HG02943 (cell line): ENCODE results near the gene IFNAR1.

Experiments used
- ATAC-seq: cut with Tn5 transposase; IDR thresholded peaks from one replicate; pipeline ENCODE4 v1.9.1; 2021; ENCODE audit warnings: mild to moderate bottlenecking, low read depth, moderate library complexity; ENCODE audit not compliant: unreplicated experiment

Gene IFNAR1

DNA sequence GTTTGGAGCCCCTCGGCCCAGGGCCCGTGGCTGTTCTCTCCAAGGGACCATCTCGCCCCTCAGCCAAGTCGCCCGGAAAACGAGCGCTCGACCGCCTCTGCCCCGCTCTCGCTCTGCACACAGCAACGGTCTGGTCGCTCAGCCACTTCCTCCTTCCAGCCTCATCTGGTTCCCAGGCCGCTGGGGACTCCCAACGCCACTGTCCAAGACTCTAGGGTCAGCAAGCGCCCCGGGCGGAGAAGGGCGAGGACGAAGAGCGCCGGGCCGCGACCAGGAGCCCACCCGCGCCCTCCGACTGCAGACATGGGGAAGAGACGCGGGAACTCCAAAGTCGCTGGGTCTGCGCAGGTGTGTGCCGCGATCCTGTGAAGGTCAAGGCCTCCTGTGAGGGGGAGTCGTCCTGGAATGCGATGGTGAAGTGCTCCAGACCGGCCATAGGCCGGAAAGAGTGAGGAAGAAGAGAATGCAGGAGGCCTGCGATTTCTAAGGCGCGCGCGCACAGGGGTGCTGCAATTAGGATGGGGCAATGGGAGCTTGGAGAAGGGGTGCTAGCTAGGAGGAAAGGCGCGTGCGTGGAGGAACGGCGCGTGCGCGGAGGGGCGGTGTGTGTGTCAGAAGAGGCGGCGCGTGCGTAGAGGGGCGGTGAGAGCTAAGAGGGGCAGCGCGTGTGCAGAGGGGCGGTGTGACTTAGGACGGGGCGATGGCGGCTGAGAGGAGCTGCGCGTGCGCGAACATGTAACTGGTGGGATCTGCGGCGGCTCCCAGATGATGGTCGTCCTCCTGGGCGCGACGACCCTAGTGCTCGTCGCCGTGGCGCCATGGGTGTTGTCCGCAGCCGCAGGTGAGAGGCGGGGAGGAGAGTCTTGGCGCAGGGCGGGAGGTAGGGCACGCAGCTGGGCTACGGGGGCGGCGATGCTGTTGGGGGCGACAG lies at the start of gene IFNAR1:
TSS of gene IFNAR1 (plus strand) at position 680 of the 931 bp plus-strand sequence. CDS start at position 766, 86 bp downstream.
- ATAC-seq: peak; percentile 74

DNA sequence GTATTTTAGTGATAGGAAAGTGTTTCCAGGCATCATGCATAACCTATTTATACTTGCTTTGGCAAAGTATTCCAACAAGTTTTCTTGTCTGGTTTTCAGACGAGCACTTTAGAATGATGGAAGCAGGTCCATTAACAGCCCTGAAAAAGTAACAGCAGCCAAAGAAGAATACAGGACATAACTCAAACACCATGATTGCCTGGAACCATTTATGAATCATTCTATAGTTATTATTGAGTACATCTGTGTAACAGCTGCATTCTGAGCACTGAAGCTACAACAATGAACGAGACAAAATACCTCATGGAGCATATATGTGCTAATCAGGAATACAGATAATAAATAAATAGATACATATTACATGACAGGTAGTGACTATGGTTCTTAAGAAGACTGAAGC lies 46.0 kb upstream of the IFNAR1 start:
- ATAC-seq: no peak

DNA sequence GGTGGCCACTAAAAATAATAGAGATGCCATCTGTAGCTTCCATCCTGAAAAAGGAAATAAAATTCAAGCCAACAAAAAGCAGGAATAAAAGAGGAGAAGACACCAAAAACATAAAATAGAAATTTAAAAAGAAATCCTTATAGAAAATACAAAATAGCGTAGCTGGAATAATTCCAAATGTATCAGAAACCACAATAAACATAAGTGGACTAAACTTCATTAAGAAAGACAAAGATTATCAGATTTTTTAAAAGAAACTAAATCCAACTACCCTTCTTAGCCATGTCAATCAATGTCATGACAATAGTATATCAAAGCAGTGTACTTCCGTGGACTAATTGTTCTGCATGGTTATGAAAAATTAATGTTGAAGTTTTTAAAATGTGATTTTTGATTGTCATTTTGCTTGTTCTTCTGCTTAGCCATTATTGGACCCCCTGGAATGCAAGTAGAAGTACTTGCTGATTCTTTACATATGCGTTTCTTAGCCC lies 45.4 kb upstream of the IFNAR1 start:
- ATAC-seq: no peak

DNA sequence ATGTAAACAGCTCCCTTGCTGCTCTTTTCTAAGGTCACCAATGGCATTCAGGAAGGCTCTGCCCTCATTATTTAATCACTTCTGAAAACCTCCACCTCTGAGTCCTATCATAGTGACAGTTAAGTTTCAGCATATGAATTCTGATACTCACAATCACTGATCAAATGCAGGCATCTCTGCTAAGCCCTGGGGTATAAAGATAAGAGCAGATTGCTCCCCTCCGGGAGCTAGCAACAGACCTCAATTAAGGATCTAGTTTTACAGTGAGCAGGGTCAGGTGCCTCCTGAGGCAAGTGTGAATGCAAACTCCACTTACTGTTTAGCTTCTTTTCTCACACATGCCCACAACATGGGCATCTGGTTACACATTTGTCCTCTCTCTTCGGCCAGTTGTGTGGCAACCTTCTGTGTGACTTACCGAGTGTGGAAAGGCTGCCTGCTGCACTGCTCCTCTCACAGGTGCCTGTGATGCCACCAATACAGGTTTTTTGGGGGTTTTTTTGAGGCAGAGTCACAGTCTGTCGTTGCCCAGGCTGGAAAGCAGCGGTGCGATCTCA lies 43.6 kb upstream of the IFNAR1 start:
- ATAC-seq: no peak

DNA sequence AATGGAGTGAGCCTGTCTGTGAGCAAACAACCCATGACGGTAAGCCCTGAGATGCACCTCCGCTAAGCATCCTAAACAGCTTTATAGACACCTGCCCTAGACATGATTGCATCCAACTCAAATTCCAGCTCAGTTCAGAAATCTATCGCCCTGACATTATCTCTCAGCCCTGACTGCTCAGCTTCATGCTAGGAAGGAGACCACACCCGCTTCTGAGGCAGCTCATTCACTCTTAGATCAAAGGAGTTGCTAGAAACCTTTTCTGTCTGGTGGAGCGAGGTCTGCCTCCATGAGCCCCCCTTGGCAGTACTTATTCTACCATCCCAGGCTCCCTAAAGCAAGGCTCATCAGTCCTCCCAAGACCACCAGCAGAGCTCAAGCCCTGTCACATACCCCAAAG lies 41.6 kb upstream of the IFNAR1 start:
- no peak for ATAC-seq

DNA sequence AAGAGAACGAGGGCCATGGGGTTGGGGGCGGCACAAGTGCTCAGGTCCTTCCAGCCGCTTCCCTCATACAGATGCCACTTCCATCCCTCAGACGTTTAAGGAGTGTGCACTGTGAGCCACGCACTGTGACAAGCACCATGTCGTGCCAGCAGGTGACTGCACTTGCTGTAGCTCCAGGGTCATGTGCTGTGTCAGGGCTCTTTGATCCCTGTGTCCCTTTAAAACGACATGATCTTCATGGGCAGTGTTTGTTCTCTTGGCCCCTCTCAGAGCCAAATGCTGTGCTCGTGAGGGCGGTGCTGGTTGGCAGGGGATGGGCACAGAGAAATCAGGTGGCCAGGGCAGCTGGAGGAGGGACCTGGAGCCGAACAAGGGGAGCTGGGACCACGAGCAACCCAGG lies 38.7 kb upstream of the IFNAR1 start:
- no peak for ATAC-seq

DNA sequence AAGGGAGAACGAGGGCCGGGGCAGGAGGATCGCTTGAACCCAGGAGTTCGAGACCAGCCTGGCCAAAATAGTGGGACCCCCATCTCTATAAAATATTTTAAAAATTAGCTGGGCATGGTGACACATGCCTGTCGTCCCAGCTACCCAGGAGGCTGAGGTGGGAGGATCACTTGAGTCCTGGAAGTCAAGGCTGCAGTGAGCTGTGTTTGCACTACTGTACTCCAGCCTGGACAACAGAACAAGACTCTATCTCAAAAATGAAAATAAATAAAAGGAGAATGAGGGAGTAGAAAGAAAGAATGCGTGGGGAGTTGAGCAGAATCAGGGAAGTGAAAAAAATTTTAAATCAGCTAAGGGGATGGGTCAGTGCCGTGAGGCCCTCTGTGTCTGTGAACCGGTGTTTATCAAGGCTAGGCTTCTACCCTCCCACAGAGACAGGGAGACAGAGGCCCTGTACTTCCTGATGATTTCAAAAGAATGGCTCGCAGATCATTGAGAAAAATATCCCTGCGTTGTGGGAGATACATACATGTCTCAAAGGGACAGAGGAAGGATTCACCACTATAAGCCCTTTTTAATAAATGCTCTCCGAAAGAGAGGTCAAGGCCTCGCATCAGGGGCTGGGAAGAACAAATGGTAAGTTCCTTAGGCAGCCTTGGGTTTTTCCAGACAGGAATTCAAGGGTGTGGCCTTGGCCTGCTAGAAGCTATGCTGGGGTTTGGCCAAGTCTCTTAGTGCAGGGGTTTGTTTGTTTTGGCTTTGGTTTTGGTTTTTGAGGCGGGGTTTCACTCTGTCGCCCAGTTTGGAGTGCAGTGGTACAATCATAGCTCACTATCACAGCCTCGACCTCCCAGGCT lies 37.9 kb upstream of the IFNAR1 start:
- no peak for ATAC-seq

DNA sequence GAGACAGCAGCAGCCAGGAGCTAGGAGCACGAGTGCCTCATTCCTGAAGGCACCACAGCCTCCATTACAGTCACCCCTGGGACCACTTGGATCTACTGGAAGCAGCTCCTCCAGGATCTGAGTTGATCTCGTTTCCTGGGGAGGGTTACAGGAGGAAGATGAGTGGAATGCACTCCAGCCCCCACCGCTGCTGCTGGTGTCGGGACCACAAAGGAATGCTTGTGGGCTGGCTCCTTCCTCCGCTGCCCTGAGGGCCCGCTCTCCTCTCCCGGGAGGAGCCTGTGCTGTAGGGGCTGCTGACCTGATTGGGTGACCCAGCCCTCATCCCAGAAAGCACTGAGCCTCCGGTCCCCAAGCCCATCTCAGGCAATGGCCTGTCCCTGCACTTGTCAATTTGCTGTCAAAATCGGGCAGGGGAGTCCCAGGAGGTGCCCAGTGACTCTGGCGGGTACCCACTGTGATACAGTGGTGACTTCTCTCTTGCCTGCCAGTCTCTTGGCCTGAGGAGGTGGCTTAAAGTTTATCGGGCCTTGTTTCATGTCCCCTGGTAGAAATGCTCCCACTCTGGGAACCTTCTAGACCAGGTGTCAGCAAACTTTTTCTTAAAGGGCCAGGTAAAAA lies 35.5 kb upstream of the IFNAR1 start:
- no peak for ATAC-seq

DNA sequence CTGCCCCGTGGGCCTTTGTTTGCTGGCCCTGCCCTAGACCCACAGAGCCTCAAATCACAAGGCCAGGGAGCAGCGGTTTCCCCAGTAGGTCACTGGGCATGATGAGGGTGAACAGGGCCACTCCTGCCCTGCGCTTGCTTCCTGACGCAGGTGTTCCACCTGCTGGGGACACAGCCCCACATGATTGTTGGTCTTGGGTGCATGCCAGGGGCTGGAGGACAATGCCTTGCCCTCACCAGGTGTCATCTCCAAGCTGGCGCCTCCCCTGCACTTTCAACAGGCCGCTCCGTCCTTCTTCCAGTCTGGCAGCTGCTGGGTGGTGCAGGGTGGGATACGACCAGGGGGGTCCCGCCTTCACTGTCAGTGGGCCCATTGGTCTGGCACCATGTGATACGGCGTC lies 34.3 kb upstream of the IFNAR1 start:
- ATAC-seq: no peak

DNA sequence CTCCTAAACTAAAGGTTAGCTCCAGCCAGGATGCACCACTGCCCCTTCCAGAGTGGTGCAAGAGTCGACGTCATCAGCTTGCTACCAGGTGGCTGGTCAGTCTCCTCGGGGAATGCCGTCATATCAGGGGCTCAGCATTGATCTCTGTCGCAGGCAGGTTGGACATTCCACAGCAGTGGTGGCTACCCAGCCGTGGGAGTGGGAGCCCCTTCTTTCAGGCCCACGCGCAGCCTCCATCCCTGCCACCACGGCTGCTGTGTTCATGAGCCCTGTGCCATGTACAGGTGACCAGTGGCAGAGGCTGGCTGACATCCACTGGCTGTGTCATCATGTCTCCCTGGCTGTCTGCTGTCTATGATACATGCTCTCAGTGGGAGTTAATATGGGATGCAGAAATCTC lies 33.1 kb upstream of the IFNAR1 start:
- no peak for ATAC-seq

DNA sequence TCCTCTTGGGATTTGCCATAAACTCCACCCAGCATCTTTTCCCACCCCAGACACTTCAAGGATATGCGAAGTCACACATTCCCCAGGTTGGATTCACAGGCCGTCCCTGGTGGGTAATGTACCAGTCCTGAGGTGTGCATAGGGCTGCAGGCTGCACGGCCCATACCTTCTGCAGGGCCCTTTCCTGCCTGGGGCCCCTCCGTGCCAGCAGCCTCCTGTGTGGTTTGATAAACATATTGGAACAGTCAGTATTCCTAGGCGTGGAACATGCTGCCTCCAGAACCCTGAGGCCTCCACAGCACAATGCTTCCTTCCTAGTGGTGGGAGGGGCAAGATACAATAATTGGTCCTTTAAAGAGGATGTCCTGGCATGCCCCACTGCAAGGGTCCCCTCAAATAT lies 32.0 kb upstream of the IFNAR1 start:
- no peak for ATAC-seq

DNA sequence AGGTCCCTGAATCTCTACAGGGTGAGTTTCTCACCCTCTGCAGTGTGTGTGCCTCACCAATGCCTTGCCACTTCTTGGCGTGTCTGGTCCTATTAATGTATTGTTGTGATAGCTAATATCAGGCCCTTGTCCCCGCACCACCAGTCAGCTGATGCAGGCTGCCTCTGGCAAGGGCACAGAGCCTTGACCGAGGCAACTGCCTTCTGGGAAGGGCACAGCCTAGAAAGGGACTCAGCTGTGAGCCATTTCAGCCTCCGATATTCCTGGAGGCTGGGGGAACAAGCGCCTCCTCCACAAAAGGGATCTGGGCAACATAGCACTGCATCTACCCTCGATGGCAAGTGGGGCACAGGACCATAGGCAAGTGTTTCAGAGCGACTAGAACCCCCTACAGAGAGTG lies 31.6 kb upstream of the IFNAR1 start:
- no peak for ATAC-seq

DNA sequence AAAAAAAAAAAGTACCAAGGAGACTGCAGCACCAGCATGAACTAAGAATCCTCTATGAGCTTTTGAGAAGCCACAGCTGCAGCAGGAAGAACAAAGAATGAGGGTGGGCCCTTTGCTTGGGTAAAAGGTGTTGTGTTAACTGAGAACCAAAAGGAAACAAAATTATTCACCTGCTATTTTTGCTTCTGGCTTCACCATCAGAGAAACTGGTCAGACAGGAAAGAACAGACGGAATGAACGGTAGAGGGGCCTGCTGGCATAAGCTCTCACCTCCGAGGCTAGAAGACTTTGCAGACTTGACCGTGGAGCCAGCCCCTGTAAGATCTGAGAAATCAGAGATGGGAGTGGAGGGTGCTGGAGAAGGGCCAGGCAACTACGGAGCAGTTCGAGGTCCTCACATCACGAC lies 31.0 kb upstream of the IFNAR1 start:
- ATAC-seq: no peak

DNA sequence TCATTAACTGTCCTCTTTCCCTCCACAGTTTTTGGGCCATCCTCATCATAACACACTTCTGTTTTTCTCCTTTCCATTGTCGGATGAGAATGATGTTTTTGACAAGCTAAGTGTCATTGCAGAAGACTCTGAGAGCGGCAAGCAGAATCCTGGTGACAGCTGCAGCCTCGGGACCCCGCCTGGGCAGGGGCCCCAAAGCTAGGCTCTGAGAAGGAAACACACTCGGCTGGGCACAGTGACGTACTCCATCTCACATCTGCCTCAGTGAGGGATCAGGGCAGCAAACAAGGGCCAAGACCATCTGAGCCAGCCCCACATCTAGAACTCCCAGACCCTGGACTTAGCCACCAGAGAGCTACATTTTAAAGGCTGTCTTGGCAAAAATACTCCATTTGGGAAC lies 28.6 kb upstream of the IFNAR1 start:
- no peak for ATAC-seq

DNA sequence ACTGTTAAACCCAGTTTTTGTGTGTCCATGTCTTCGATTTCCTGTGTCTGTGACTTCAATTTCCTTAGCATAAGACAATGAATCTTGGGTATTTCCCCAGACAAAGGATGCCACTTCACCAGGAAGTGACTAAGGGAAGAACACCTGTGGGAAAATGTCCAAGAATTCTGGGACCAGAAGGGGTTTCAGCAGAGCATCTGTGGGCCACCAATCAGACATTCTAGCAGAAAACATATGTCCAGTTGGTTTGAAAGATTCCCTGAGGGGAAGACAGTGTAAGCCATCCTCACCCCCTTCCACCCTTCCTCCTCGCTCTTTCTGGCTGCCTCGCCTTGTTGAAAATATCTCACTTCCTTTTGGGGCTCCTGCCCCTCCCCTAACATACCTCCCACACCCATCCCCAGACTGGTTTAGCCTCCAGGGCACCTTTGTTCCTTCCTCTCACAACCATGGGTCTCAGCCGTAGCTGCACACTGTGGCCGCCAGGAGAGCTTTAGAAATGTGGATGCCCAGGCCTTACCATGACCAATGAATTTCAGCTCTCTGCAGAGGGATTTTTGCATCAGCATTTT lies 25.5 kb upstream of the IFNAR1 start:
- peak; percentile 85 for ATAC-seq

DNA sequence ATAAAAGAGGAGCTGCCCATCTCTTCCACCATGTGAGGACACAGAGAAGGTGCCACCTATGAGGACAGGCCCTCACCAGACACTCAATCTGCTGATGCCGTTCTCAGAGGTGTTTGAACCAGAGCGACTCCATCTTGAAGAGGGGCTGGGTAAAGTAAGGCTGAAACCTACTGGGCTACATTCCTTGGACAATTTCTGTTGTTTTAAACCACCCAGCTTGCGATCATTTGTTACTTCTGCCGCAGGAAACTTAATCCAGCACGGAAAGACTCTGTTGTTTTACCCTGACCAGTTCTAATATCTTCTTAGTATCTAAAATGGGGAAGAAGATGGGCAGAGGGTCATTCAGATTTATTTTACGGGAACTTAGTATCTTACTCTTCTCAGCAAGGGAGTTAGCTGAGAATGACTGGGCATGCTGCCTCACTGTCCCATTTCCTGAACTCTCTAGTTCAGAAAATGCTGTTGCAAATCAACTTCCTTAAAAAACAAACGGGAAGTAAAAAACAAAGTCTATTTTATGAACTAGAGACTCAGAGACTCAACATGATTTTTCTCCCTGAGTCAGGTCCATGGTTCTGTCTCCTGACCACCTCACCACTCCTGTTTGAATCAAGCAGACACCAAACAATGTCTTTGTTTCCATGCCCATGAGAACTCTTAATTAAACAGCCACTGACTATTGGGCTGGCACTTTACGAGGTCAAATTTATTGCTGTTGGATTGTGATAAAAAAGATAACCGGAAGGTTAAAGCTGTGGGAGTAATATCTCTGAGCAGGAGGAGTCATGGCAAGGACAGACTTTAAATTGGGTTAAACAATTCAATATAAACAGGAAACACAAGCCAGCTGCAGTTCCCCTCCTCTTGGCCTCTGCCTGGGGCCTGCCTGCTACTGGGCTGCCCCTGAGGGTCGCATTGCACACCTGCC lies 23.8 kb upstream of the IFNAR1 start:
- ATAC-seq: no peak

DNA sequence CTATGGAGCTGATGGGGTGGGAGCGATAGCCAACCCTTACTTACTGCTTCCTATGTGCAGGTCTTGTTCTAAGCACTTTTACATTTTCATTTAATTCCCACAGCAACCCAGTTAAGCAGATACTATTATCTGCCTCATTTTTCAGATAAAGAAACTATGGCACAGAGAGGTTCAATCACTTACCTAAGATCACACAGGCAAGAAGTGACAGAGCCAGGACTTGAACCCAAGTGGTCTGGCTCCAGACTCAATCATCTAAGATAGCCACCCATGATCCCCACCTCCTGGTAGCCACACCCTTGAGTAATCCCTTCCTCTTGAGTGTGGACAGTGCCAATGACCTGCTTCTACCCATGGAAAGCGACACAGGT lies 23.2 kb upstream of the IFNAR1 start:
- ATAC-seq: no peak

DNA sequence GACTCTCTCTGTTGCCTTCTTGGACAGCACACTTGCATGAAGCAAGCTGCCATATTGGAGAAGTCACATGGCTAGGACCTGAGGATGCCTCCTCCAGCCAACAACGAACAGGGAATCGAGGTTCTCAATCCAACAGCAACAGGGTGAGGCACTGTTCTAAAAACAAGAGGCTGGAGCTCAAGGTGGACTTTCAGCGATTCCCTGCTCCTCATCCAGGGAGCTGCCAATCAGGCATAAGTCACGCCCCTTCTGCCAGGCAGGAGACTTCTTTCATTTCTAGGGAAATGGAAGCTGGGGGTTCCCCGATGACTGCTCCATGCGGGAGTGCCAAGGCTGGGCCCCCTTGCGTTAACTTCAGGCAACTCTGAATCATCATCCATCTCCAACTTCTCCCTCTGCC lies 22.7 kb upstream of the IFNAR1 start:
- no peak for ATAC-seq

DNA sequence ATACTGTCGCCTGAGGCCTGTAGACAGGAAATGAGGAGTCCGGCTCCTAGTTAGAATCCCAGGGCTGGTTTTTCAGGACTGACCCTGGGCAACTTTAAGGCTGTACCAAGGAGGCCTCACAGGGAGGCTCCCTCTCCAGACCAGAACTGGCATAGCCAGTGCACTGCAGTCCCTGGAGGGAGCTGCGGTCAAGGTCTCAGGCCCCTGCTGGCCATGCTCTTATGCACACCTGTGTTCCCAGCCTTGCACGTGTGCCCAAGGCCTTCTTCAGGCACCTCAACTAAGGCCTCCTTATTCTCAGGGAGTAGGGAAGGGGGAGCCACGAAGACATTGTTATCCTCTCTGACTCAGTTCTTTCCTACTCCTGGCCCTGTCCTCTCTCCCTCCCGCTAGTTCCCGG lies 22.0 kb upstream of the IFNAR1 start:
- no peak for ATAC-seq
